Measurements from ENCODE around the gene RPS27L. TPM values are rescaled to one million over a fixed set of nuclear protein-coding genes. Genes with fewer than 3 reads are reported as not detected.

Gene RPS27L
- total RNA-seq, 1 donor from 2014 or later = 167 TPM

GRCh38 chr15:63145426-63145825 is 11.9 kb downstream of the RPS27L start:
- Mint-ChIP-seq H3K27me3 (no peaks in the 10 kb centered on the region), H3K4me3 (no peak overlapping the region), H3K36me3 (ENCODE audit: low read depth) (peaks cover 34% of the 10 kb centered on the region), H3K9me3 (no peaks in the 10 kb centered on the region), H3K27ac (no peak overlapping the region), H3K4me1 (peaks cover 10% of the 10 kb centered on the region)
- DNase-seq = no peak
- intact Hi-C loops (cut with micrococcal nuclease) = no loop called here

GRCh38 chr15:63140936-63141335 is 16.3 kb downstream of the RPS27L start:
- Mint-ChIP-seq H3K27me3 (no peaks in the 10 kb centered on the region), H3K9me3 (no peaks in the 10 kb centered on the region), H3K4me1 (peaks cover 5% of the 10 kb centered on the region), H3K27ac (no peak overlapping the region), H3K36me3 (ENCODE audit: low read depth) (peaks cover 23% of the 10 kb centered on the region), H3K4me3 (no peak overlapping the region)
- no peak for DNase-seq
- intact Hi-C loops (cut with micrococcal nuclease) = no loop called here

GRCh38 chr15:63136742-63137141 is 20.5 kb downstream of the RPS27L start:
- H3K27me3 Mint-ChIP-seq = no peaks in the 10 kb centered on the region
- intact Hi-C loops (cut with micrococcal nuclease) = no loop called here
- no peak overlapping the region for H3K4me3 Mint-ChIP-seq

GRCh38 chr15:63135804-63136203 is 21.5 kb downstream of the RPS27L start:
- Mint-ChIP-seq H3K27ac (no peak overlapping the region), H3K4me3 (no peak overlapping the region), H3K9me3 (no peaks in the 10 kb centered on the region), H3K27me3 (no peaks in the 10 kb centered on the region), H3K4me1 (peaks cover 9% of the 10 kb centered on the region), H3K36me3 (ENCODE audit: low read depth) (peaks cover 10% of the 10 kb centered on the region)
- DNase-seq = no peak
- intact Hi-C loops (cut with micrococcal nuclease) = no loop called here

More at GRCh38 chr15:63136742-63137141, 20.5 kb downstream of the RPS27L start:
- DNase-seq = no peak
- Mint-ChIP-seq H3K36me3 (ENCODE audit: low read depth) (peaks cover 13% of the 10 kb centered on the region), H3K4me1 (peaks cover 12% of the 10 kb centered on the region), H3K9me3 (no peaks in the 10 kb centered on the region), H3K27ac (no peak overlapping the region)

GRCh38 chr15:63135281-63135680 is 22.0 kb downstream of the RPS27L start:
- DNase-seq = no peak
- intact Hi-C loops (cut with micrococcal nuclease) = no loop called here
- Mint-ChIP-seq H3K27ac (no peak overlapping the region), H3K9me3 (no peaks in the 10 kb centered on the region), H3K4me3 (no peak overlapping the region), H3K36me3 (ENCODE audit: low read depth) (peaks cover 9% of the 10 kb centered on the region), H3K4me1 (peaks cover 9% of the 10 kb centered on the region), H3K27me3 (no peaks in the 10 kb centered on the region)

- intact Hi-C loops (cut with micrococcal nuclease) = no loop called here
- Mint-ChIP-seq H3K4me3 (no peak overlapping the region), H3K4me1 (peaks cover 9% of the 10 kb centered on the region), H3K27ac (no peak overlapping the region), H3K27me3 (no peaks in the 10 kb centered on the region), H3K36me3 (ENCODE audit: low read depth) (peaks cover 10% of the 10 kb centered on the region), H3K9me3 (no peaks in the 10 kb centered on the region)
- DNase-seq = no peak
Measured at GRCh38 chr15:63134245-63134985, 22.9 kb downstream of the RPS27L start.

- no peak for DNase-seq
- no peaks in the 10 kb centered on the region for H3K27me3 Mint-ChIP-seq
- H3K36me3 Mint-ChIP-seq (ENCODE audit: low read depth) = peaks cover 14% of the 10 kb centered on the region
- H3K4me1 Mint-ChIP-seq = peaks cover 9% of the 10 kb centered on the region
- no peaks in the 10 kb centered on the region for H3K9me3 Mint-ChIP-seq
- no peak overlapping the region for H3K27ac Mint-ChIP-seq
- H3K4me3 Mint-ChIP-seq = no peak overlapping the region
- intact Hi-C loops (cut with micrococcal nuclease) = no loop called here
Measured at GRCh38 chr15:63133786-63134185, 23.5 kb downstream of the RPS27L start.

GRCh38 chr15:63126726-63127125 is 30.6 kb downstream of the RPS27L start:
- DNase-seq = no peak
- Mint-ChIP-seq H3K27me3 (no peaks in the 10 kb centered on the region), H3K4me1 (peaks cover 6% of the 10 kb centered on the region), H3K27ac (no peak overlapping the region), H3K36me3 (ENCODE audit: low read depth) (peaks cover 31% of the 10 kb centered on the region), H3K9me3 (no peaks in the 10 kb centered on the region), H3K4me3 (no peak overlapping the region)
- intact Hi-C loops (cut with micrococcal nuclease) = no loop called here

- Mint-ChIP-seq H3K27ac (no peak overlapping the region), H3K27me3 (no peaks in the 10 kb centered on the region), H3K4me1 (peaks cover 8% of the 10 kb centered on the region), H3K4me3 (no peak overlapping the region), H3K9me3 (peaks cover 14% of the 10 kb centered on the region), H3K36me3 (ENCODE audit: low read depth) (peaks cover 36% of the 10 kb centered on the region)
- DNase-seq = no peak
- intact Hi-C loops (cut with micrococcal nuclease) = no loop called here
Measured at GRCh38 chr15:63124506-63124905, 32.8 kb downstream of the RPS27L start.

- Mint-ChIP-seq H3K4me3 (peak overlapping the region; percentile 94), H3K9me3 (peaks cover 18% of the 10 kb centered on the region), H3K27ac (peak overlapping the region; percentile 85), H3K27me3 (no peaks in the 10 kb centered on the region), H3K36me3 (ENCODE audit: low read depth) (peaks cover 29% of the 10 kb centered on the region), H3K4me1 (peaks cover 8% of the 10 kb centered on the region)
- intact Hi-C loops (cut with micrococcal nuclease) = loop anchor here (1.0 kb wide), 1 partner anchor 67 kb away; the partner anchor contains the start of gene RAB8B
- DNase-seq = peak; percentile 95
Measured at GRCh38 chr15:63122002-63122875, 35.0 kb downstream of the RPS27L start.

GRCh38 chr15:63121382-63122001 is 35.8 kb downstream of the RPS27L start, which contains the start of gene LACTB:
Gene LACTB, plus strand, starts transcription at chr15:63121861. Its CDS starts 11 bp downstream, at chr15:63121872.
- Mint-ChIP-seq H3K27me3 (no peaks in the 10 kb centered on the region), H3K4me1 (peaks cover 8% of the 10 kb centered on the region), H3K27ac (peak within 1 kb of the TSS; percentile 85), H3K9me3 (peaks cover 18% of the 10 kb centered on the region), H3K36me3 (ENCODE audit: low read depth) (peaks cover 26% of the 10 kb centered on the region), H3K4me3 (peak within 1 kb of the TSS; percentile 94)
- peak; percentile 93 for DNase-seq
- intact Hi-C loops (cut with micrococcal nuclease) = loop anchor here (1.0 kb wide), 3 partner anchors 36 to 73 kb away; partner anchors contain the start of genes RAB8B and RPS27L

- intact Hi-C loops (cut with micrococcal nuclease) = no loop called here
- H3K27me3 Mint-ChIP-seq = no peaks in the 10 kb centered on the region
- no peak overlapping the region for H3K4me3 Mint-ChIP-seq
- H3K4me1 Mint-ChIP-seq = peaks cover 7% of the 10 kb centered on the region
- peaks cover 12% of the 10 kb centered on the region for H3K36me3 Mint-ChIP-seq (ENCODE audit: low read depth)
- H3K27ac Mint-ChIP-seq = no peak overlapping the region
- peaks cover 18% of the 10 kb centered on the region for H3K9me3 Mint-ChIP-seq
- DNase-seq = no peak
Measured at GRCh38 chr15:63118854-63119253, 38.4 kb downstream of the RPS27L start.

- intact Hi-C loops (cut with micrococcal nuclease) = no loop called here
- Mint-ChIP-seq H3K9me3 (peaks cover 3% of the 10 kb centered on the region), H3K27me3 (peaks cover 2% of the 10 kb centered on the region), H3K36me3 (ENCODE audit: low read depth) (peaks cover under 1% of the 10 kb centered on the region), H3K27ac (no peak overlapping the region), H3K4me3 (no peak overlapping the region), H3K4me1 (no peaks in the 10 kb centered on the region)
- no peak for DNase-seq
Measured at GRCh38 chr15:63114465-63114864, 42.8 kb downstream of the RPS27L start.

All from activated CD4-positive, alpha-beta T cell treated with anti-CD3 and anti-CD28 coated beads, Interleukin-2, amount 10 ng/mL, durations not matched to agents 24 days and 14 days (primary cell).